Measurements from ENCODE around the gene NKX6-2. TPM values are rescaled to one million over a fixed set of nuclear protein-coding genes. Genes with fewer than 3 reads are reported as not detected.
A peak's percentile ranks its signal among the peaks of the same experiment; 100 is the strongest.
"Not testable (repeated sequence)": the region's sequence is repeated elsewhere in the genome, so short reads cannot be mapped to it uniquely, and the experiment has no call there.

NKX6-2 gene
- total RNA-seq, 2 experiments from 2014 or later: not detected

GRCh38 chr10:132752378-132752777 is 33.6 kb downstream of the NKX6-2 start:
- POLR2A ChIA-PET: no interaction called here
- Mint-ChIP-seq H3K27me3 (ENCODE audit: low read depth) (no peaks in the 10 kb centered on the region), H3K27ac (no peak overlapping the region), H3K4me1 (ENCODE audit: low read depth) (no peaks in the 10 kb centered on the region), H3K9me3 (ENCODE audit: insufficient read depth) (no peaks in the 10 kb centered on the region), H3K36me3 (ENCODE audit: low read depth) (peaks cover 19% of the 10 kb centered on the region), H3K4me3 (no peak overlapping the region)
- no peak for DNase-seq
- ATAC-seq: no peak
- CTCF ChIA-PET: no interaction called here

- H3K27ac Mint-ChIP-seq: no peak overlapping the region
- H3K4me3 Mint-ChIP-seq: no peak overlapping the region
- no peaks in the 10 kb centered on the region for H3K27me3 Mint-ChIP-seq (ENCODE audit: low read depth)
- no peaks in the 10 kb centered on the region for H3K9me3 Mint-ChIP-seq (ENCODE audit: insufficient read depth)
- DNase-seq (no peak), ATAC-seq (no peak)
- POLR2A ChIA-PET: no interaction called here
- CTCF ChIA-PET: no interaction called here
- no peaks in the 10 kb centered on the region for H3K4me1 Mint-ChIP-seq (ENCODE audit: low read depth)
- peaks cover 16% of the 10 kb centered on the region for H3K36me3 Mint-ChIP-seq (ENCODE audit: low read depth)
Measured at GRCh38 chr10:132750936-132751335, 35.0 kb downstream of the NKX6-2 start.

- Mint-ChIP-seq H3K27me3 (ENCODE audit: low read depth) (no peaks in the 10 kb centered on the region), H3K36me3 (ENCODE audit: low read depth) (peaks cover 7% of the 10 kb centered on the region), H3K4me3 (no peak overlapping the region), H3K9me3 (ENCODE audit: insufficient read depth) (no peaks in the 10 kb centered on the region), H3K4me1 (ENCODE audit: low read depth) (no peaks in the 10 kb centered on the region), H3K27ac (no peak overlapping the region)
- ChIA-PET CTCF (no interaction called here), POLR2A (no interaction called here)
- DNase-seq (no peak), ATAC-seq (no peak)
Measured at GRCh38 chr10:132749371-132749795, 36.6 kb downstream of the NKX6-2 start.

- no peaks in the 10 kb centered on the region for H3K9me3 Mint-ChIP-seq (ENCODE audit: insufficient read depth)
- peaks cover 2% of the 10 kb centered on the region for H3K36me3 Mint-ChIP-seq (ENCODE audit: low read depth)
- ATAC-seq: no peak
- DNase-seq: no peak
- POLR2A ChIA-PET: no interaction called here
- H3K4me1 Mint-ChIP-seq (ENCODE audit: low read depth): no peaks in the 10 kb centered on the region
- CTCF ChIA-PET: no interaction called here
- no peak overlapping the region for H3K27ac Mint-ChIP-seq
- no peak overlapping the region for H3K4me3 Mint-ChIP-seq
- no peaks in the 10 kb centered on the region for H3K27me3 Mint-ChIP-seq (ENCODE audit: low read depth)
Measured at GRCh38 chr10:132748545-132749370, 37.2 kb downstream of the NKX6-2 start.

DNA sequence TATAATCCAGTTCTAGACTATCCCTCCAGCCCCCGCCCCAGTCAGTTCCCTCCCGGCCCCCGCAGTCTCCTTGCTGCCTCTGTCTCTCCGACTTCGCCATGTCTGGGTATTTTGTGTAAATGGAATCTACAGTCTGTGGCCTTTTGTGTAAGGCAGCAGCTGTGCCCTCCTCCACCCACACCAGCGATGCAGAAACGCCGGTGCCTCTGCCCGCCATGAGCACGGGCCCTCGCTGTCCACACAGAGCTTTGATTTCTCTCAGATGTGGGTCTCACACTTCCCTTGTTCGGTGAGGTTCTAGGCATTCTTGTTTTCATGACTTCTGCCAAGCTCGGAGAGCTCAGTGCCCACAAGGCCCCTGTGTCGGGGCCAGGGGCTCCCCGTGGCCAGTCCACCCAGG is 37.8 kb downstream of the NKX6-2 start:
- POLR2A ChIA-PET: interaction anchor here (0.7 kb wide), 1 partner anchor 15 kb away, joined by 3 read pairs; no protein-coding TSS in a partner anchor
- DNase-seq (no peak), ATAC-seq (no peak)
- H3K4me3 Mint-ChIP-seq: no peak overlapping the region
- peak overlapping the region; percentile 37 for H3K27ac Mint-ChIP-seq
- no peaks in the 10 kb centered on the region for H3K4me1 Mint-ChIP-seq (ENCODE audit: low read depth)
- CTCF ChIA-PET: no interaction called here
- H3K27me3 Mint-ChIP-seq (ENCODE audit: low read depth): no peaks in the 10 kb centered on the region
- H3K36me3 Mint-ChIP-seq (ENCODE audit: low read depth): no peaks in the 10 kb centered on the region
- no peaks in the 10 kb centered on the region for H3K9me3 Mint-ChIP-seq (ENCODE audit: insufficient read depth)

DNA sequence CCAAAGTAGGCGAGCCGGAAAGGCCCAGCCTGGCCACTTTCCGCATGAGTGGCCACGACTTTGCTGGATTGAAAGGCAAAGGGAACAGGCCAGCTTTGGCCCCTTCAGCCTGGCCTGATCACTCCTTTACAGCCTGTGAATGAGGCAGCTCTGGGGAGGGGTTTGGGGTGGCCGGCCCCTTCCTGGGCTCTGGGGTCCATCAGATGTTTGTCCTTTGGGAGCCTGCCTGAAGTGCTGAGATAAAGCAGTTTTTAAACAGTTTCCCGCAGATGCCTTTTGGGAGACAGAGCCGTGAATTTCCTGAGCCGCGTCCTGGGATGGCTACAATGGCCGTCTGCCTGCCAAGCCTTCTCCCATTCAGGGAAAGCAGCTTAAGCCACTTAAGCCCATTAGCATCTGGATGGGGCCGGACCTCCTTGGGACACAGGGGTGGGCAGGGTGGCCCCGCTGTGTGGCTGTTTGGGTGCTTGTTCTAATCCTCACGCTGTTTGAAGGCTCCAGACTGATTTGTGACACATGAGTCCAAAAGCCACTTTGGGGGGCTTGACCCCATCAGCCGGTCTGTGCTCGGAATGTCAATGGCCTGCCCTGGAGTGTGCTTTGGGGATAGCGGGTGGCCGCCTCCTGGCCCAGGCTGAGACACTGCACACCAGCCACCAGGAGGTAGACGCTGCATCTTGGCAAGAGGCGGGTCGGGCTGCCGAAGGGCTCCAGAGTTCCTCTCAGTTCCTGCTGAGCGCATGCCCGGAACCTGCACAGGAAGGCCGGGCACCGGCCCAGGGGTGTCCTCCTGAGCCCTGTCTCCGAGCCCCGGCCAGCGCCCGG is 38.9 kb downstream of the NKX6-2 start:
- POLR2A ChIA-PET: interaction anchor here (0.7 kb wide), 1 partner anchor 14 kb away, joined by 3 read pairs; no protein-coding TSS in a partner anchor
- H3K27me3 Mint-ChIP-seq (ENCODE audit: low read depth): no peaks in the 10 kb centered on the region

DNA sequence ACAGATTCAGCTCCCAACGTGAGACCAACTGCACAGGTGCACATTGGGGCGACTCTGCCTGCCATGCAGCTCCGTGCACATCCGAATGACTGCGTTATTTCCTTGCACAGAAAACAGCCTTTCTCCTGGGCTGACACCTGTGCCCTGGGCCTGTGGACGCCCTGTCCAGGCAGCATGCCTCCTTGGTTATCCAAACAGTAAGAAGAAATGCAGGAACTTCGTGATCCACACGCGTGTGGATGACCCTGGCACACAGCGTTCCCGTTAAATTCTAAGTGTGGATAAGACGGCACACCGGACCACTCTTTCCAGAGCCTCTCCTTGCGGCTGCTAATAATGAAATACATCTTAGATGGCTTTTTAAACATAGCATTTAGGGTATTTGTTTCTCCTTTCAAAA is 39.6 kb downstream of the NKX6-2 start:
- no peak overlapping the region for H3K4me3 Mint-ChIP-seq
- ChIA-PET POLR2A (no interaction called here), CTCF (no interaction called here)
- ATAC-seq (no peak), DNase-seq (no peak)
- H3K27me3 Mint-ChIP-seq (ENCODE audit: low read depth): no peaks in the 10 kb centered on the region
- H3K4me1 Mint-ChIP-seq (ENCODE audit: low read depth): no peaks in the 10 kb centered on the region
- H3K36me3 Mint-ChIP-seq (ENCODE audit: low read depth): no peaks in the 10 kb centered on the region
- H3K9me3 Mint-ChIP-seq (ENCODE audit: insufficient read depth): no peaks in the 10 kb centered on the region
- no peak overlapping the region for H3K27ac Mint-ChIP-seq

More for the DNA sequence above, 38.9 kb downstream of the NKX6-2 start:
- no peak overlapping the region for H3K27ac Mint-ChIP-seq
- DNase-seq (no peak), ATAC-seq (no peak)
- CTCF ChIA-PET: no interaction called here
- no peaks in the 10 kb centered on the region for H3K9me3 Mint-ChIP-seq (ENCODE audit: insufficient read depth)
- no peak overlapping the region for H3K4me3 Mint-ChIP-seq
- no peaks in the 10 kb centered on the region for H3K36me3 Mint-ChIP-seq (ENCODE audit: low read depth)
- H3K4me1 Mint-ChIP-seq (ENCODE audit: low read depth): no peaks in the 10 kb centered on the region

DNA sequence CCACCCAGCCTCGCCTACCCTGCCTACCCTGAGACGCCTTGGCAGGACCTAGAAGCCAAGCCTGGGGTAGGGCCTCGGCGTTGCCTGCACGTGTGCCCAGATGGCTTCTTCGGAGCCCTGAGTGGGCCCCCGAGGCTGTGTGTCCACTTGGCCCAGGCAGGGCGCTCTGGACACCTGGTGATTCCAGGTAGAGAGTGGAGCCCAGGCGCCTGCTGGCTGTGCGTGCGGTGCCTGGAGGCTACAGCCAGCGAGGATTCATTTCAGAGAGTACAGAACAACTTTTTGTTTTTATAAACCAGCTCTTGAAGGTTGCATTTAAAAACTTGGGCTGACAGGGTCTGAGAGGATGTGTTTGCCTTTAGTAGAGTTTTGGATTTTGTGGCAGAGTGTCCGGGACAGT is 40.0 kb downstream of the NKX6-2 start:
- Mint-ChIP-seq H3K9me3 (ENCODE audit: insufficient read depth) (no peaks in the 10 kb centered on the region), H3K27ac (no peak overlapping the region), H3K4me3 (no peak overlapping the region), H3K27me3 (ENCODE audit: low read depth) (no peaks in the 10 kb centered on the region), H3K4me1 (ENCODE audit: low read depth) (no peaks in the 10 kb centered on the region), H3K36me3 (ENCODE audit: low read depth) (no peaks in the 10 kb centered on the region)
- ATAC-seq (no peak), DNase-seq (no peak)
- POLR2A ChIA-PET: no interaction called here
- CTCF ChIA-PET: no interaction called here

GRCh38 chr10:132745511-132745910 is 40.4 kb downstream of the NKX6-2 start:
- Mint-ChIP-seq H3K9me3 (ENCODE audit: insufficient read depth) (no peaks in the 10 kb centered on the region), H3K27ac (no peak overlapping the region), H3K36me3 (ENCODE audit: low read depth) (no peaks in the 10 kb centered on the region), H3K4me1 (ENCODE audit: low read depth) (no peaks in the 10 kb centered on the region), H3K4me3 (no peak overlapping the region), H3K27me3 (ENCODE audit: low read depth) (no peaks in the 10 kb centered on the region)
- POLR2A ChIA-PET: no interaction called here
- CTCF ChIA-PET: no interaction called here
- no peak for ATAC-seq
- DNase-seq: no peak

GRCh38 chr10:132744839-132745238 is 41.1 kb downstream of the NKX6-2 start:
- H3K27me3 Mint-ChIP-seq (ENCODE audit: low read depth): no peaks in the 10 kb centered on the region
- H3K4me3 Mint-ChIP-seq: no peak overlapping the region
- DNase-seq: no peak
- no peak overlapping the region for H3K27ac Mint-ChIP-seq
- H3K4me1 Mint-ChIP-seq (ENCODE audit: low read depth): no peaks in the 10 kb centered on the region
- POLR2A ChIA-PET: no interaction called here
- no peak for ATAC-seq
- H3K9me3 Mint-ChIP-seq (ENCODE audit: insufficient read depth): no peaks in the 10 kb centered on the region
- CTCF ChIA-PET: no interaction called here
- H3K36me3 Mint-ChIP-seq (ENCODE audit: low read depth): no peaks in the 10 kb centered on the region

DNA sequence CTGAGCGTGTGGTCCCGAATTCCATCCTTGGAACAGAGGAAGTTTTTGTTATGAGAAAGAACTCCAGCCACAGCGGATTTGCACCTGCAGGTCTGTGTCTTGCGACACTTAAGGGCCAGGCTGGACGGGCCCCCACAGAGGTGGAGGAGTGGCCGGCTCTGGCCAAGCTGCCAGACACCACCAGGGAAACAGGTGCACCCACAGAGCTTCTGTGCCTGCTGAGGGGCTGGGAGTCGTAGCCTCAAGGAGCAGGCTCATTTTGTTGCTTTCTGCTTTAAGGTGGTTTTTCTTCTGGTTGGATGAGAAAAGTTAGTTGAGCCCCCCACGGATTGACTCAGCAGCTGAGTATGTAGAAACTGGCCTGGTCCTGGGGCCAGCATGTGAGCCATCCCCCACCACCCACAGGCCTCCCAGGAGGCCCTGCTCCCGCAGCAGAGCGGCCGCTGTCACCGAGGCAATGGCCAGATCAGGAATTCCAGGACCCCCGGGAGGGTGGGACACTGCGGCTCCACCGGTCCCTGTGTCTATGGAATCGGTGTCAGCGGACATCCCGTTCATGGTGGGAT is 41.9 kb downstream of the NKX6-2 start:
- no peak for DNase-seq
- H3K4me3 Mint-ChIP-seq: no peak overlapping the region
- no peaks in the 10 kb centered on the region for H3K36me3 Mint-ChIP-seq (ENCODE audit: low read depth)
- H3K27me3 Mint-ChIP-seq (ENCODE audit: low read depth): no peaks in the 10 kb centered on the region
- H3K27ac Mint-ChIP-seq: no peak overlapping the region
- no peaks in the 10 kb centered on the region for H3K9me3 Mint-ChIP-seq (ENCODE audit: insufficient read depth)
- ChIA-PET POLR2A (no interaction called here), CTCF (no interaction called here)
- no peaks in the 10 kb centered on the region for H3K4me1 Mint-ChIP-seq (ENCODE audit: low read depth)
- ATAC-seq: no peak

GRCh38 chr10:132743196-132743924 is 42.6 kb downstream of the NKX6-2 start:
- H3K9me3 Mint-ChIP-seq (ENCODE audit: insufficient read depth); ATAC-seq; H3K27me3 Mint-ChIP-seq (ENCODE audit: low read depth); CTCF ChIA-PET; H3K4me3 Mint-ChIP-seq; H3K27ac Mint-ChIP-seq; H3K4me1 Mint-ChIP-seq (ENCODE audit: low read depth); DNase-seq; H3K36me3 Mint-ChIP-seq (ENCODE audit: low read depth); POLR2A ChIA-PET: not testable (repeated sequence)

Measured in activated CD8-positive, alpha-beta T cell treated with anti-CD3 and anti-CD28 coated beads, Interleukin-2, amount 10 ng/mL, durations not matched to agents 7 days and 5 days (primary cell).